ENCODE data around the gene IPCEF1.
"Not testable (repeated sequence)": the region's sequence is repeated elsewhere in the genome, so short reads cannot be mapped to it uniquely, and the experiment has no call there.

The IPCEF1 gene

DNA sequence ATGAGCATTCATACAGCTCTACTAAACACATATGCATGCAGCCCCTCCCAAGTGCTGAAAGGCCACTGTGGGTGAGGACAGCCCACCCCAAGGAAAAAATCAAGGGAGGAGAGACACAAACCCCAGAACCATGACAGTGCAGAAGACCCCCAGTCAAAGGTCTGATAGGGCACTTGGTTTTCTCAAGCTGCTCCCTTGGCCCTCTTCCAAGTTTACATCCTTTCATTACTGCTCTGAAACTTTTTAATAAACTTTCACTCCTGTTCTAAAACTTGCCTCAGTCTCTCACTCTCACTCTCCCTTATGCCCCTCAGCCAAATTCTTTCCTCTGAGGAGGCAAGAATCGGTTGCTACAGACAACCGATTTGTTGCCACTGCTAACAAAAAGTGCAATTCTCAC is 24.9 kb downstream of the IPCEF1 start:
- no peak for DNase-seq (ENCODE audit: low spot score)

DNA sequence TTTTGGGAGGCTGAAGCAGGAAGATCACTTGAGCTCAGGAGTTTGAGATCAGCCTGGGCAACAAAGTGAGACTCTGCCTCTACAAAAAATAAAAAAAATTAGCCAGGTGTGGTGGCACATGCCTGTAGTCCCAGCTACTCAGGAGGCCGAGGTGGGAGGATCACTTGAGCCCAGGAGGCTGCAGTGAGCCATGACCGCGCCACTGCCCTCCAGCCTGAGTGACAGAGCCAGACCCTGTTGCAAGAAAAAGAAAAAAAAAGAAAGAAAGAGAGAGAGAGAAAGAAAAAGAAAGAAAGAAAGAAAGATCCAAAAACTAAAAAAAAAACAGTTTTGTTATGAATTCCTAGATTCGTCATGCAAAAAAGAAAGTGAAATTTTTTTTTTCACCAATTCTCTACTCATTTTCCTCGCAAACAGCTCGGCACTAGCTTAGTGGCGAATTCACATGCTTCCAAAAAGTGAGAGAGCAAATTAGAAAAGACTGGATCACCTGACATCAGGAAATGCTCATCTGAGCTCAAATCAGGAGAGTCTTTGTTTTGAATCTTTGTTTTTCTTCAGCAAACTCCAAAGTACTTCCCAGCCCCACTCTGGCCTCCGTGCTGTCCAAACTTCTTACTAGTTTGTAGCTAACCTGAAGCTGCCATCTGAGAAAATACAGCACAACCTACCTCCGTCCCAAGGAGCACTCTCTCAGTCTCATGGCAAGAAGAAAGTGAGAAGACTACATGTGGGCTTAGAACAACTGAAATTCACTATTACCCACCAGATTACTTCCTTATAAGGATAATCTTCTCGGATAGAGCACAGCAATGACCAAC is 27.0 kb downstream of the IPCEF1 start:
- no peak for DNase-seq (ENCODE audit: low spot score)

DNA sequence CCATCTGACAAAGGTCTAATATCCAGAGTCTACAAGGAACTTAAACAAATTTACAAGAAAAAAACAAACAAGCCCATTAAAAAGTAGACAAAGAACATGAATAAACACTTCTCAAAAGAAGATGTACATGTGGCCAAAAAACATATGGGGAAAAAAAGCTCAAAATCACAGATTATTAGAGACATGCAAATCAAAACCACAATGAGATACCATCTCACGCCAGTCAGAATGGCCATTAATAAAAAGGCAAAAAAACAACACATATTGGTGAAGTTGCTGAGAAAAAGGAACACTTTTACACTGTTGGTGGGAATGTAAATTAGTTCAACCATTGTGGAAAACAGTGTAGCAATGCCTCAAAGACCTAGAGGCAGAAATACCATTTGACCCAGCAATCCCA is 29.3 kb downstream of the IPCEF1 start:
- not testable (repeated sequence) for DNase-seq (ENCODE audit: low spot score)

DNA sequence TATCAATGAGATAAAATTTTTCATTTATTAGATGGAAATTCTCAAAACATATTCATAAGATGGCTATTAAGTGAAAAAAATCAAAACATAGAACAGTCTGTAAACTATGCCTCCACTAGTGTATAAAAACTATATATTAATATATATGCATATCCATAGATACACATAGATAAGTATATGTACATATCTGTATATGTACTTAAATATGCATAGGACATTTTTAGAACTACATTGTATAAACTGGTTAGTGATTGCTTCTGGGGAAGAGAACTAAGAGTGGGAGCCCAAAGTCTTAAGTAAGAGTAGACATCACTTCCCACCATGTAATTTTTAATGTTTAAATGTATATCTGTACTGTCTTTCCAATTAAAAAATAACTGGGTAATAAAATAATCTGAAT is 31.5 kb downstream of the IPCEF1 start:
- no peak for DNase-seq (ENCODE audit: low spot score)

DNA sequence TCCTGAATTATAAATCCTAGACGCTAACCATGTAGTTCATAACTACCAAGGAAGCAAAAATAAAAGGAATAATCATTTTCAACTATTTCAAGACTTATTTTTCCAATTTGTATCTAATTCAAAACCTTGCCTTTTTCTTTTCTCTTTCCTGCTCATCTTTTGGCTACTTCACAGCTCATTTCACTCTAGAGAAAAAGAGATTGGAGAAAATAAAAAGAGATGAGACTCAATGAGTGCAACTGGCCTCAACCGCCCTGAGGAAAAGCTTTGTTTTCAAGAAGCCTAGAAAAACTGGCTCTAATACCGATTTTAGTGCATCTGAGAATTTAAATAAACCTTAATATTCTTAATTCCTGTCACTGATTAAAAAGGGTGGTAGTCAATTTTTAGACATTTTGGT is 36.4 kb downstream of the IPCEF1 start:
- no peak for DNase-seq (ENCODE audit: low spot score)

DNA sequence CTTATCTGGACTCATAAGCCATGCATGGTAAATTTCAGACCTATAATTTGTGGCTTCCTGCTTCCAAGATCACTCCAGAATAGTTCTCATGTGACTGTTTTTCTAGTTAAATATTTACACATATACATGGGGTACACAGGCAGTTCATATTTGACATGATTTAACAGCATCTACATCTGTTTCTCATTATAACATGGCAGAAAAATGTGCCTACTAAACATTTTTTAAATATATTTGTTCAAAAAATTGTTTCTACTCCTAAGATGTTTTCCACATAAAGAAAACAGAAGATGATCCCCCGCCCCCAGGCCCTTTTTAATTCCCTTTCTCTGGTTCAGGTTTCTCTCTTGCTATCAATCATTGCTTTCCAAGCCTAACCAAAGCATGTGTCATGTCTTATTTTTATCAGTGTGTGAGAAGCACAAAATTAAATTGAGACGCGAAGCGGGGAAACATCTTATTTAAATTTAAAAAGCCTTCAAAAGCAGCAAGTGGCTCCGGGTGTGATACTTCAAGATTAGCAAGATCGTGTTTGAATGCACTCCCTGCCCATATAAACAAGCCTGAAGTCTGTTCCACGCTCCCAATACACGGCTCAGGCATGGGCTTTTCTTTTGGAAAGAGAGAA is 37.3 kb downstream of the IPCEF1 start:
- no peak for DNase-seq (ENCODE audit: low spot score)

DNA sequence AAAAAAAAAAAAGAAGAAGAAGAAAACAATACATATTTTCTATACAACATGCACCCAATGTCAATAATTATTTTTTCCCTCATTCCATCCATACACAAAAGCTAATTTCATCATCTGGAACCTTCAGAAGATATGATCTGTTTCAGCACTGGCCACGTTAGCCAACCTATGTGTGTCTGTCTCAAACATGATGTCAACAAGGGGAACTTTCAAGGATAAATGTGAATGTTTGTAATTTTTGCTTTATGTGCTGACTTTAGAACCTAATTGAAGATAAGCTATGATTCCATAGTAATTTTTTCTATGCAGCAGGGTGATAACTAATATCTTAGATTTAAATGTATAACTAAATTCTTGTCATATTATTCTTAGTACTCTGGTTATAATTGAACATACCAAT is 37.9 kb downstream of the IPCEF1 start:
- no peak for DNase-seq (ENCODE audit: low spot score)

DNA sequence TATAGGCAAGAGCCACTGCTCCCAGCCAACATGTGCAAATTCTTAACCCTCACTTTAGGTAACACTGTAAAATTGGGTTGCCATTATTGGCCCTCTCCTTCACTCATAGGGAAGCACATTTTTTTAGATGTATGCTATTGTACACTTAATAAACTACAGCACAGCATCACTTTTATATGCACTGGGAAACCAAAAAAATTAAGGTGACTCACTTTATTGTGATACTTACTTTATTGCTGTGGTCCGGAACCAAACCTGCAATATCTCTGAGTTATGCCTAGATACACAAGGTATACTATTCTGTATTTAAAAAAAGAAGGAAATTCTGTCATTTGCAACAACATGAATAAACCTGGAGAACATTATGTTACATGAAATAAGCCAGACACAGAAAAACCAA is 40.5 kb downstream of the IPCEF1 start:
- no peak for DNase-seq (ENCODE audit: low spot score)

DNA sequence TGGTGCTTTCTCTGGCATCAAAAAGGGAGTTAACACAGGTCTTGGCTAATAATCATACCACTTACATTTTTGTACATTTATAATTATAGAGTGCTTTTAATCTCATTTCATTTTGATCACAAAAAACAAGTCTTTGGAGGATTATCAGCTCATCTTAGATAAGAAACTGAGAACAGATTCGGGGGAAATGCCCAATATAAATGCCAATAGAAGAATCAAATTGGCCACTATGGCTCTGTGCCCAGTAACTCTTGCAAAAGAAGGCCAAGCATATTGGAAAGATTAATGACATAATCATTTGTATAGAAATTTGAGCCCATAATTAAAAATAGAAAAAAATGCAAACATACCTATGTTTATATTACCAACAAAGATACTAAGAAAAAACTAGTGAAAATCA is 42.5 kb downstream of the IPCEF1 start:
- DNase-seq (ENCODE audit: low spot score) = no peak

DNA sequence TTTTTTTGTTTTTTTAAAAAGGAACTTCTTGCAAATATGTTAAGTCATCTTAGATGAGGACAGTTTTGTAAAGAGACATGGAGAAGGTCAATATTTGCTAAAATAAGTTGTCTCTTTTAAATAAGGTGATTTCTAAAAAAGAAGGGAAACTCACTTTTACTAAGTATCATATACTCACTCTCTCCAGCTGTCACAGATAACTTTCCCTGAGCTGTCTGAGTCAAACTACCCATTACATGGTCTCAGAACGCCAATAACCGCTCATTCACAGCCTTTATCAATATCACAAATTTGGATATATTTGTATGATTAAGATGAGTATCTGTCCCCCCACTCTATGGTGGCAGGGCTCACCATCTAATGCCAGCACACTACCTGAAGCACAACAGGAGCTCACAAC is 47.6 kb downstream of the IPCEF1 start:
- no peak for DNase-seq (ENCODE audit: low spot score)

DNA sequence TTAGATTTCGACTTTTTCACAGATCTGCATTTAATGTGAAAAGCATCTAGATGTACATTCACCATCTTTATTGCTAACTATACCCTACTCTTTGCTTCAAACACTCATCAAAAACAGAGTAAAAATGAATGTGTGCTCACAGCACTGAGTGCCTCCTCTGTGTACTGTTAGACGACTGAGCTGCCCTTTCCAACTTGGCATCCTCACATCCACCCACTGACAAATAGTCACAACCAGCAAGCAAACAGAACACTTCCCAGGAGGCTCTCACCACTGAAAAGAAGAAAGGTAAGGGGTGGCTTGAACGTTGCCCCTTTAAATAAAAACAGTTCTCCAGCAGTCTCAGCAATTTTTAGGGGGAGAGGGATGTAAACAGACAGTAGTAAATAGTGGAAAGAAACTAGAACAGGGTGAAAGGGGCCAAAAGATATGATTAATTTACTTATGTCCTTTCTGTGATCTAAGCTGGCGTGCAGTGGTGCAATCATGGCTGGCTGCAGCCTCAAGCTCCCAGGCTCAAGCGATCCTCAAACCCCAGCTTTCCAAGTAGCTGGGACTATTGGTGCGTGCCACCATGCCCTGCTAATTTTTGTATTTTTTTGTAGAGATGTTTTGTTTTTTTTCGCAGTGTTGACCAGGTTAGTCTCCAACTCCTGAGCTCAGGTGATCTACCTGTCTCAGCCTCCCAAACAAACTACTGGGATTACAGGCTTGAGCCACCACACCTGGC is 48.7 kb downstream of the IPCEF1 start:
- DNase-seq (ENCODE audit: low spot score) = no peak

DNA sequence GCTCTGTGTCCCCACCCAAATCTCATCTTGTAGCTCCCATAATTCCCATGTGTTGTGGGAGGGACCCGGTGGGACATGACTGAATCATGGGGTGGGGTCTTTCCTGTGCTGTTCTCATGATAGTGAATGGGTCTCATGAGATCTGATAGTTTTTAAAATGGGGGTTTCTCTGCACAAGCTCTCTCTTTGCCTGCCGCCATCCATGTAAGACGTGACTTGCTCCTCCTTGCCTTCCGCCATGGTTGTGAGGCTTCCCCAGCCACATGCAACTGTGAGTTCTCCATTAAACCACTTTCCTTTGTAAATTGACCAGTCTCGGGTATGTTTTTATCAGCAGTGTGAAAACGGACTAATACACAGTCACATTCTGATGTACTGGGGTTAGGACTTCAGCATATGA is 49.5 kb downstream of the IPCEF1 start:
- DNase-seq (ENCODE audit: low spot score) = not testable (repeated sequence)

DNA sequence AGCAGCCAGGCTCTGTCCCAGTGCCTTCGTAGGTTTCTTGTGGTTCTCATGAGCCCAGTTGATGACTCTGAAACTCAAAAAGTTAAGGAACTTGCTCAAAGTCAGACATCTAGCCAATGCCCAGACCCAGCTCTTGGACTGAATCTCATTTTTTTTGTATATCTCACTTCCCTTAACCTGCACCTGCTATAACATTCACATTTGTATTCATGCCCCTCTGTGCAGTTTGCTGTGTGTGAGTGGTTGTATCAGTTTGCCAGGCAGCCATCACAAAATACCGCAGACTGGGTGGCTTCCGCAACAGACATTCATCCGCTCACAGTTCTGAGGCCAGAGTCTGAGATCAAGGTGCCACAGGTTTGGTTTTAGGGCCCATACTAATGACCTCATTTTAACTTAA is 49.9 kb downstream of the IPCEF1 start:
- DNase-seq (ENCODE audit: low spot score) = no peak

DNA sequence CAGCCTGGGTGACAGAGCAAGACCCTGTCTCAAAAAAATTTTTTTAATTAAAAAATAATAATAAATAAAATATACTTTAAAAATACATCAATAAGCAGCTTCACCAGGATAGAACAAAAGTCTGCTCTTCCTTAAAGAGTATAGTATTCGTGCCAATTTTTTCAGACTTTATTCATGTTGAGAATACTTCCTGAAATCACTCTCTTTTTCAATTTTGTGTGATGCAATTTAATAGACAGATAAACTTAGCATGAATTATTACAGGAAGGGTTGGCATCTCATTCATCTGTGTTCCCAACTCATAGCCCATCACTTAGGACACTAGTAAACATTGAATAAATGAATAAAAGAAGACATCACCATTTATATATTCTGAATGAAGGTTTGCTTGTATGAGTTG is 52.4 kb downstream of the IPCEF1 start:
- DNase-seq (ENCODE audit: low spot score) = no peak

DNA sequence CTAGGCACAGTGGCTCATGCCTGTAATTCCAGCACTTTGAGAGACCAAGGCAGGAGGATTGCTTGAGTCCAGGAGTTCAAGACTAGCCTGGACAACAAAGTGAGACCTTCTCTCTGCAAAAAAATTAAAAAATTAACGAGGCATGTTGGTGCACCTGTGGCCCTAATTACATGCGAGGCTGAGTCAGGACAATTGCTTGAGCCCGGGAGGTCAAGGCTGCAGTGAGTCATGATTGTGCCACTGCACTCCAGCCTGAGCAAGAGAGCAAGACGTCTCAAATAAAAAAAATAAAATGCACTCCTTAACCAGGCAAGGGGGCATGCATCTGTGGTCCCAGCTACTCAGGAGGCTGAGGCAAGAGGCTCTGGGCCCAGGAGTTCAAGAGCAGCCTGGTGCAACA is 53.0 kb downstream of the IPCEF1 start:
- DNase-seq (ENCODE audit: low spot score) = not testable (repeated sequence)

DNA sequence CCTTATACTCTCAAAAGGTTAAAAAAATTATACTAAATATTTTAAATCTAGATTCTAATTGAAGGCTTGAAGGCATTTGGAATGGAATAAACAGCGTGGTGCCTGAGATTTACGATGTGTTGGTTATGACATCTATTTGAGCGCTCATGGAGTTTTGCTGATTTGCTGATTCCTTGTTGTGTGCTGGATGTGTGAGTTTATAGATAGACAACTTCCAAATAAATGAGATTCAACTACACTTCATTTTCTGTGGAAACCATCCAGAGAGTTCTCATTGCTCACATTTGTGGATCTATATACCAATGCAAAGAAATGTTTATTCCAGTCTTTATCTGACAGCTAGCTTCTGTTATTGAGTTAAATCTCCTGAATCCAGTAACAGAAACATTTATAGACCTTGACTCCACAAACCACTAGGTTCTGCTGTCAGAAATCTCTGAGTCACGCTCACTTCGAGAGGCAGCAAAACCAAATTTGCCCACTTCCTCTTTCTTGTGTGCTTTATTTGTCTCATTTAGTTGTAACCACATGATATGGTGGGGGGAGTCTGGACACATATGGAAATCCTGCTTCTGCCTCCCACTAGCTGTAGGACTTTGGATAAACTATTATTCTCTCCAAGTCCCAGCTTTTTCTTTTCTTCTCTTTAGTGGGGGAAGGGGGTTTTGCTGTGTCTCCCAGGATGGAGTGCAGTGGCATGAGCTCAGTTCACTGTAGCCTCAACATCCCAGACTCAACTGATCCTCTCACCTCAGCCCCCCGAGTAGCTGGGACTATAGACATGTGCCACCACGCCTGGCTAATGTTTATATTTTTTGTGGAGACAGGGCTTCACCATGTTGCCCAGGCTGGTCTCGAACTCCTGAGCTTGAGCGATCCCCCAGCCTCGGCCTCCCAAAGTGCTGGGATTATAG is 54.5 kb downstream of the IPCEF1 start:
- no peak for DNase-seq (ENCODE audit: low spot score)

DNA sequence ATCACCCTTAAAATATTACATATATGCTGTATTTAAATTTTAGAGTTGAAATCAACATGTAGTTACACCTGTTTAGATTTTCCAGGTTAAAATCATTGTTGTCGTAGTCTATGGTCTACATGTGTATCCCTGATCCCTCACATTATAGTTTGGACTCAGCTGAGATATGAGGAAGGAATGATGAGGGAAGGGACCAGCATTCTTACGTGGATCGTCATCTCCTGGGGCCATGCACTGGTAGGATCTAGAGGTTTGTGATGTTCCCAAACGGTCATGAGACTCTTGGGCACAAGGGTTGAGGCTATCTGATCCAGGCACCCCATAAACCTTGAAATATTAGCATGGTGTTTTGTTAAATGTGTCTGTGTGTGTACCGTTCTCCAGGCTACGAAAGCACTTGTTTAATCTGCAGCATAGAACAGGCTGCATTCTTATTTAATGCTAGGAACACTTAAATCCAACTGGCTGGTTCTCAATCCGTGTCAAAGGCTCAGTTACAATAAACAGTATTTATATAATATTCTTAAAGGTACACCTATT is 55.4 kb downstream of the IPCEF1 start:
- no peak for DNase-seq (ENCODE audit: low spot score)

DNA sequence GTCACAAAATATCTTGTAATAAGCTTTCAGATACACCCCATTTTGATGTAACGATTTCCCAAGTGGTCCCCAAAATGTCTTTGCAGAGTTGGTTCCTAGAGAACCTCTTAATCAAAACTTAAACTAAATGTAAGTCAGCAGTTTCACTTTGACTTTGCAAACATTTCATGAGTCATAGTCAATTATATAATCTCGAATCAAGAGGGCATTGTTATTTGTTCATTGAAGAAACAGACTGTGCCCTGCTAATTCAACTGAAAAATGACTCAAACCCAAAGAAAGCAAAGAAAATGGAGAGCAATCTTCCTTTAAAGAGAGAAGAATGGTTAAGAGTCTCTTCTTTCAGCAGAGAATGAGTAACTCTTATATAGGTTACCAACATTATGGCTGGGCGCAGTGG is 58.3 kb downstream of the IPCEF1 start:
- no peak for DNase-seq (ENCODE audit: low spot score)

DNA sequence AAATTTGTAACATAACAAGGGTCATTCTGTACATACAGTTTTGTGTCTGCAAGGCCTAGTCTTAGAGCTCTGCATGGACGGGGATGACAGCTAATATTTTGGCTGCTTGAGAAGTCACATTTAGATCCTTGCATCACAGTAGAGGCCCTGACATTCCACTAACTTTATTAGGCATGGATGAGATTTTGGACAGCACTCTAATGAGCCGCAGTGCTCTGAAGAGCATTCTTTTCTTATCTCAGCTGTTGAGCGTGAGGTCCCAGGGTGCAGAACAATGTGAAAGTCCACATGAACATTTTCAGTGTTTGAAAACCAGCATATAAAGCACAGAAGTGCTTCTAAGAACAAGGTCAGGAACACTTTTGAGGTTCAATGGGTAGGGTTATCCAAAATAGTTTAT is 58.9 kb downstream of the IPCEF1 start:
- DNase-seq (ENCODE audit: low spot score) = no peak

DNA sequence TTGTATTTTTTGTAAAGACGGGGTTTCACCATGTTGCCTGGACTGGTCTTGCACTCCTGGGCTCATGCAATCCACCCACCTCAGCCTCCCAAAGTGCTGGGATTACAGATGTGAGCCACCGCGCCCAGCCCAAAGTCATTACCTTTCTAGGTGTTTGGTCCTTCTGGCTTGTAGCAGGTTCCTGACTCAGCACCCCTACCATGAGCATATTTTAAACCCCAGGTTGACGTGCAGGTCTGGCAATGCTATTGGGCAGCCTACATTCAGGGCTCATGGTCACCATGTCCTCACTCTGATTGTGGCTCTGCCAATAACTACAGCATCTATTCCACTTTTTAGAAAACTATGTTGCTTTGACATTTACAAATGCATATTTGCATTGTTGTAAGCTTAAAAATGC is 59.4 kb downstream of the IPCEF1 start:
- DNase-seq (ENCODE audit: low spot score) = no peak

DNA sequence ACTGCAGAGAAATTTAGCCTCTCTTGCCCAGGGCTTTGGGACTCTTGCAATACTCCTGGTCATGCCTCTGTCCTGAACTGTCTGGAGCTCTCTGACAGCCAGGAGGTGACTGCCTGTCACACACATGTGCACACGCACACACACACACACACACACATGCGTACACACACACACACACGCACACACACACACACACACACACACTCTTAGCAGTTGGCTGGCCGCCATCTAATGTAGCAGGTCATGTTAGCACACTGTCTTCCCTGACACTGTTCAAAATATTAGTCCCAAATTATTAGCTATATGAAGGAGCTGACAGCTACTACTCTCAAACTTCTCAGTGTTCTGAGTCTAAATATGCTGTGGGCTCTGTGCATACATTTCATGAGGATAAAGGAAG is 60.9 kb downstream of the IPCEF1 start:
- DNase-seq (ENCODE audit: low spot score) = no peak
